ENCODE results near the gene PCDHA3. TPM values are rescaled to one million over a fixed set of nuclear protein-coding genes. Genes with fewer than 3 reads are reported as not detected.
A peak's percentile ranks its signal among the peaks of the same experiment; 100 is the strongest.
"Not testable (repeated sequence)": the region's sequence is repeated elsewhere in the genome, so short reads cannot be mapped to it uniquely, and the experiment has no call there.

PCDHA3 gene
- total and polyA plus RNA-seq, 2 donors (not counting 1 experiment from before 2014, with no cell fraction given) = 0.89 to 1.2 TPM

GRCh38 chr5:140795259-140795641, 5.6 kb upstream of the PCDHA3 start:
- TF ChIP-seq, protein P1, sequence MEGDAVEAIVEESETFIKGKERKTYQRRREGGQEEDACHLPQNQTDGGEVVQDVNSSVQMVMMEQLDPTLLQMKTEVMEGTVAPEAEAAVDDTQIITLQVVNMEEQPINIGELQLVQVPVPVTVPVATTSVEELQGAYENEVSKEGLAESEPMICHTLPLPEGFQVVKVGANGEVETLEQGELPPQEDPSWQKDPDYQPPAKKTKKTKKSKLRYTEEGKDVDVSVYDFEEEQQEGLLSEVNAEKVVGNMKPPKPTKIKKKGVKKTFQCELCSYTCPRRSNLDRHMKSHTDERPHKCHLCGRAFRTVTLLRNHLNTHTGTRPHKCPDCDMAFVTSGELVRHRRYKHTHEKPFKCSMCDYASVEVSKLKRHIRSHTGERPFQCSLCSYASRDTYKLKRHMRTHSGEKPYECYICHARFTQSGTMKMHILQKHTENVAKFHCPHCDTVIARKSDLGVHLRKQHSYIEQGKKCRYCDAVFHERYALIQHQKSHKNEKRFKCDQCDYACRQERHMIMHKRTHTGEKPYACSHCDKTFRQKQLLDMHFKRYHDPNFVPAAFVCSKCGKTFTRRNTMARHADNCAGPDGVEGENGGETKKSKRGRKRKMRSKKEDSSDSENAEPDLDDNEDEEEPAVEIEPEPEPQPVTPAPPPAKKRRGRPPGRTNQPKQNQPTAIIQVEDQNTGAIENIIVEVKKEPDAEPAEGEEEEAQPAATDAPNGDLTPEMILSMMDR (conservative IDR thresholded peaks at IDR 0.05 in 1 of 2, IDR thresholded peaks at IDR 0.05 in 1 of 2; ENCODE audit: low read depth in 1 of 2, low read length in 2 of 2) = no peak
- TF ChIP-seq EZH2 (IDR thresholded peaks at IDR 0.05; ENCODE audit: low read length, missing control alignments) = no peak
- Histone ChIP-seq H3K36me3 (ENCODE audit: control insufficient read depth, insufficient read depth, low read length) (no peaks in the 10 kb centered on the region), H3K79me2 (ENCODE audit: control insufficient read depth, insufficient read depth, low read length) (no peaks in the 10 kb centered on the region), H3K9me3 (ENCODE audit: control insufficient read depth, insufficient read depth, low read depth, low read length) (no peaks in the 10 kb centered on the region), H3K4me3 (replicated peaks in 1 of 4; ENCODE audit: control extremely low read depth in 1 of 4, insufficient read depth in 1 of 4, low read depth in 3 of 4, low read length in 4 of 4) (peak overlapping the region in 1 of 4 experiments; percentile 7), H3K4me2 (ENCODE audit: extremely low read depth, insufficient read depth, low read length) (no peak overlapping the region), H2AFZ (ENCODE audit: low read length) (no peak overlapping the region), H3K27ac (ENCODE audit: insufficient read depth, low read length) (no peak overlapping the region), H3K4me1 (ENCODE audit: control insufficient read depth, extremely low read depth, insufficient read depth, low read length) (no peaks in the 10 kb centered on the region), H3K27me3 (ENCODE audit: control insufficient read depth, insufficient read depth, low read length) (no peaks in the 10 kb centered on the region), H3K9ac (ENCODE audit: insufficient read depth, low read length) (no peak overlapping the region), H4K20me1 (ENCODE audit: control insufficient read depth, extremely low read depth, insufficient read depth, low read length) (no peaks in the 10 kb centered on the region)
- no peak for DNase-seq (ENCODE audit: low read depth in 2 of 2)

DNA sequence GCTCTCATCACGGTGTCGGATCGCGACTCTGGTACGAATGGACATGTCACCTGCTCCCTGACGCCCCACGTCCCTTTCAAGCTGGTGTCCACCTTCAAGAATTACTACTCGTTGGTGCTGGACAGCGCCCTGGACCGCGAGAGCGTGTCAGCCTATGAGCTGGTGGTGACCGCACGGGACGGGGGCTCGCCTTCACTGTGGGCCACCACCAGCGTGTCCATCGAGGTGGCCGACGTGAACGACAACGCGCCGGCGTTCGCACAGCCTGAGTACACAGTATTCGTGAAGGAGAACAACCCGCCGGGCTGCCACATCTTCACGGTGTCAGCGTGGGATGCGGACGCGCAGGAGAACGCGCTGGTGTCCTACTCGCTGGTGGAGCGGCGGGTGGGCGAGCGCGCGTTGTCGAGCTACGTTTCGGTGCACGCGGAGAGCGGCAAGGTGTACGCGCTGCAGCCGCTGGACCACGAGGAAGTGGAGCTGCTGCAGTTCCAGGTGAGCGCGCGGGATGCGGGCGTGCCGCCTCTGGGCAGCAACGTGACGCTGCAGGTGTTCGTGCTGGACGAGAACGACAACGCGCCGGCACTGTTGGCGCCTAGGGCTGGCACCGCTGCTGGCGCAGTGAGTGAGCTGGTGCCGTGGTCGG, 4.7 kb upstream of the PCDHA3 start:
- not testable (repeated sequence) for H3K79me2 ChIP-seq (ENCODE audit: control insufficient read depth, insufficient read depth, low read length); H3K36me3 ChIP-seq (ENCODE audit: control insufficient read depth, insufficient read depth, low read length); H4K20me1 ChIP-seq (ENCODE audit: control insufficient read depth, extremely low read depth, insufficient read depth, low read length); H3K4me2 ChIP-seq (ENCODE audit: extremely low read depth, insufficient read depth, low read length); H3K4me1 ChIP-seq (ENCODE audit: control insufficient read depth, extremely low read depth, insufficient read depth, low read length); H3K4me3 ChIP-seq (replicated peaks in 1 of 4; ENCODE audit: control extremely low read depth in 1 of 4, insufficient read depth in 1 of 4, low read depth in 3 of 4, low read length in 4 of 4); H3K9me3 ChIP-seq (ENCODE audit: control insufficient read depth, insufficient read depth, low read depth, low read length); H3K27ac ChIP-seq (ENCODE audit: insufficient read depth, low read length); H3K9ac ChIP-seq (ENCODE audit: insufficient read depth, low read length); DNase-seq (ENCODE audit: low read depth in 2 of 2); H2AFZ ChIP-seq (ENCODE audit: low read length); H3K27me3 ChIP-seq (ENCODE audit: control insufficient read depth, insufficient read depth, low read length)

GRCh38 chr5:140796718-140797095, 4.2 kb upstream of the PCDHA3 start:
- Histone ChIP-seq H2AFZ (ENCODE audit: low read length) (no peak overlapping the region), H3K27ac (ENCODE audit: insufficient read depth, low read length) (no peak overlapping the region), H3K4me1 (ENCODE audit: control insufficient read depth, extremely low read depth, insufficient read depth, low read length) (no peaks in the 10 kb centered on the region), H3K4me2 (ENCODE audit: extremely low read depth, insufficient read depth, low read length) (no peak overlapping the region), H3K27me3 (ENCODE audit: control insufficient read depth, insufficient read depth, low read length) (no peaks in the 10 kb centered on the region), H3K9me3 (ENCODE audit: control insufficient read depth, insufficient read depth, low read depth, low read length) (no peaks in the 10 kb centered on the region), H3K9ac (ENCODE audit: insufficient read depth, low read length) (no peak overlapping the region), H3K4me3 (replicated peaks in 1 of 4; ENCODE audit: control extremely low read depth in 1 of 4, insufficient read depth in 1 of 4, low read depth in 3 of 4, low read length in 4 of 4) (no peak overlapping the region), H4K20me1 (ENCODE audit: control insufficient read depth, extremely low read depth, insufficient read depth, low read length) (no peaks in the 10 kb centered on the region), H3K36me3 (ENCODE audit: control insufficient read depth, insufficient read depth, low read length) (no peaks in the 10 kb centered on the region), H3K79me2 (ENCODE audit: control insufficient read depth, insufficient read depth, low read length) (no peaks in the 10 kb centered on the region)
- no peak for DNase-seq (ENCODE audit: low read depth in 2 of 2)
- no peak for TF ChIP-seq EZH2 (IDR thresholded peaks at IDR 0.05; ENCODE audit: low read length, missing control alignments)
- TF ChIP-seq, protein P1 (conservative IDR thresholded peaks at IDR 0.05 in 1 of 2, IDR thresholded peaks at IDR 0.05 in 1 of 2; ENCODE audit: low read depth in 1 of 2, low read length in 2 of 2) = no peak

All from fibroblast of lung (primary cell).